ENCODE results near the gene CAB39.
A peak's percentile ranks its signal among the peaks of the same experiment; 100 is the strongest.

The CAB39 gene

DNA sequence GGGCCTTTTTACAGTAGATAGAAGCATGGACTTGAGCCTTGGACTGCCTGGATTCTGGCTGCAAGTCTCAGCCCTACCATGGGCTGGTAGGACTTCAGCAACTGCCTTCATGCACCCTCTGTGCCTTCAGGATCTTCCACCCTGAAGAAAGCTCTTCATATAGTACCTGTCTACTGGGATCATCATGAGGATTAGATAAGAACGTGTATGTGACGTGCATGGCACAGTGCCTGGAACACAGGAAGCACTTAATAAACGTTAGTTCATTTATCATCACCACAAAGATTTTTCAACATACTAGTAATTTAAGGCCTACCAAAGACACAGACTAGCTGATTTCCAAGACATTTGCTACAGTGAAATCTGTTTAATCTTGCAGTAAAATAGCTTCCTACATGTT lies 98.9 kb downstream of the CAB39 start:
- ChIA-PET POLR2A (no interaction called here), CTCF (interaction anchor here (0.6 to 1.4 kb wide), 2 partner anchors 13 to 427 kb away, joined by 3 to 6 read pairs; no protein-coding TSS in a partner anchor)
- DNase-seq (ENCODE audit: extremely low spot score) = no peak

DNA sequence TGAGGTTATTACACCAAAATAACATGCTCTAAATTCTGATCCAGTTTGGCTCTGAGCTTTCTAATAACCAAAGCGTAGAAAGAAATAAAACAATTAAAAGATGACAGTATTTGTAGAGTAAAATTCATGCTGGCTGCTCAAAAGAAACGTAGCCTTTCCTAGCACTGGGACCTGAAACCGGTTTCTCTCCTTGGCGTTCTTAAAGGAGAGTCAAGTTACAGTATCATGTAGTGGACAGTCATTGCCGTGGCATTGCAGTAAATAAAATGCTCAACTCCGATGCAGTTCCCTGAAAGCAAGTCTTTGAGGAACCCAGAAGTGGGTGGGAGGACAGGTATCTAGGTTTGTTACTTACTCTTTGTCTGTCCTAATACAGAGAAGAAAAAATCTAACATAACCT lies 99.4 kb downstream of the CAB39 start:
- no peak for DNase-seq (ENCODE audit: extremely low spot score)
- ChIA-PET POLR2A (no interaction called here), CTCF (interaction anchor here (1.4 kb wide), 1 partner anchor 14 kb away, joined by 6 read pairs; no protein-coding TSS in a partner anchor)
- TF ChIP-seq LEF1 (IDR thresholded peaks at IDR 0.05; ENCODE audit: borderline replicate concordance) (no peak), SUZ12 (IDR thresholded peaks at IDR 0.05) (no peak), L3MBTL2 (conservative IDR thresholded peaks at IDR 0.05) (no peak), SP1 (IDR thresholded peaks at IDR 0.05) (no peak), TARDBP (IDR thresholded peaks at IDR 0.05) (no peak), CTBP1 (IDR thresholded peaks at IDR 0.05; ENCODE audit: borderline replicate concordance) (no peak), ZNF384 (IDR thresholded peaks at IDR 0.05) (no peak), FOXK2 (IDR thresholded peaks at IDR 0.05) (no peak), ELF4 (IDR thresholded peaks at IDR 0.05) (no peak), ARNT (IDR thresholded peaks at IDR 0.05) (no peak), NFRKB (IDR thresholded peaks at IDR 0.05) (no peak), FOXA1 (IDR thresholded peaks at IDR 0.05) (no peak), HDGF (IDR thresholded peaks at IDR 0.05; ENCODE audit: borderline replicate concordance) (no peak), FOXM1 (IDR thresholded peaks at IDR 0.05; ENCODE audit: borderline replicate concordance) (no peak), BHLHE40 (IDR thresholded peaks at IDR 0.05; ENCODE audit: borderline replicate concordance) (no peak)
- TF ChIP-seq, protein P1, sequence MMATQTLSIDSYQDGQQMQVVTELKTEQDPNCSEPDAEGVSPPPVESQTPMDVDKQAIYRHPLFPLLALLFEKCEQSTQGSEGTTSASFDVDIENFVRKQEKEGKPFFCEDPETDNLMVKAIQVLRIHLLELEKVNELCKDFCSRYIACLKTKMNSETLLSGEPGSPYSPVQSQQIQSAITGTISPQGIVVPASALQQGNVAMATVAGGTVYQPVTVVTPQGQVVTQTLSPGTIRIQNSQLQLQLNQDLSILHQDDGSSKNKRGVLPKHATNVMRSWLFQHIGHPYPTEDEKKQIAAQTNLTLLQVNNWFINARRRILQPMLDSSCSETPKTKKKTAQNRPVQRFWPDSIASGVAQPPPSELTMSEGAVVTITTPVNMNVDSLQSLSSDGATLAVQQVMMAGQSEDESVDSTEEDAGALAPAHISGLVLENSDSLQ (IDR thresholded peaks at IDR 0.05) = no peak

More for the DNA sequence above, 98.9 kb downstream of the CAB39 start:
- TF ChIP-seq, protein P1 (IDR thresholded peaks at IDR 0.05) = no peak
- TF ChIP-seq ARNT (IDR thresholded peaks at IDR 0.05) (no peak), NFRKB (IDR thresholded peaks at IDR 0.05) (no peak), ELF4 (IDR thresholded peaks at IDR 0.05) (no peak), FOXM1 (IDR thresholded peaks at IDR 0.05; ENCODE audit: borderline replicate concordance) (no peak), ZNF384 (IDR thresholded peaks at IDR 0.05) (no peak), SUZ12 (IDR thresholded peaks at IDR 0.05) (no peak), SP1 (IDR thresholded peaks at IDR 0.05) (no peak), L3MBTL2 (conservative IDR thresholded peaks at IDR 0.05) (no peak), BHLHE40 (IDR thresholded peaks at IDR 0.05; ENCODE audit: borderline replicate concordance) (no peak), LEF1 (IDR thresholded peaks at IDR 0.05; ENCODE audit: borderline replicate concordance) (no peak), CTBP1 (IDR thresholded peaks at IDR 0.05; ENCODE audit: borderline replicate concordance) (no peak), TARDBP (IDR thresholded peaks at IDR 0.05) (no peak), FOXK2 (IDR thresholded peaks at IDR 0.05) (no peak), HDGF (IDR thresholded peaks at IDR 0.05; ENCODE audit: borderline replicate concordance) (no peak), FOXA1 (IDR thresholded peaks at IDR 0.05) (no peak)

DNA sequence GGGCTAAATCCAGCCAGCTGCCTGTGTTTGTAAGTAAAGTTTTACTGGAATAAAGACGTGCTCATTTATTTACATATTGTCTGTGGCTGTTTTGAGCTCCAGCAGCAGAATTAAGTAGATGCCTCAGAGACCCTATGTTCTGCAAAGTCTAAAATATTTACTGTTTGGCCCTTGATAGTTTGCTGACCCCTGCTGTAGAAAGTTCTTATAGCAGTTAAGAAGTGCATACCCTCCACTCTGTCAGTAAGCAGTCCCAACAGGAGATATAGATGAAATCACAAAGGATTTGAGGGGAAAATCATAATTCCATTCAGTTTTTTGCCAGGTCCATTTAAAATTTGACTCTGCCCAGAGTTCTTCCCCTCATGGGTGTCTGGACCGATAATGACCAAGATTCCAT lies 102.0 kb downstream of the CAB39 start:
- TF ChIP-seq CTBP1 (IDR thresholded peaks at IDR 0.05; ENCODE audit: borderline replicate concordance) (no peak), LEF1 (IDR thresholded peaks at IDR 0.05; ENCODE audit: borderline replicate concordance) (no peak), TARDBP (IDR thresholded peaks at IDR 0.05) (no peak), NFRKB (IDR thresholded peaks at IDR 0.05) (no peak), HDGF (IDR thresholded peaks at IDR 0.05; ENCODE audit: borderline replicate concordance) (no peak), FOXM1 (IDR thresholded peaks at IDR 0.05; ENCODE audit: borderline replicate concordance) (no peak)
- DNase-seq (ENCODE audit: extremely low spot score) = peak; percentile 20
- ChIA-PET POLR2A (no interaction called here), CTCF (no interaction called here)

DNA sequence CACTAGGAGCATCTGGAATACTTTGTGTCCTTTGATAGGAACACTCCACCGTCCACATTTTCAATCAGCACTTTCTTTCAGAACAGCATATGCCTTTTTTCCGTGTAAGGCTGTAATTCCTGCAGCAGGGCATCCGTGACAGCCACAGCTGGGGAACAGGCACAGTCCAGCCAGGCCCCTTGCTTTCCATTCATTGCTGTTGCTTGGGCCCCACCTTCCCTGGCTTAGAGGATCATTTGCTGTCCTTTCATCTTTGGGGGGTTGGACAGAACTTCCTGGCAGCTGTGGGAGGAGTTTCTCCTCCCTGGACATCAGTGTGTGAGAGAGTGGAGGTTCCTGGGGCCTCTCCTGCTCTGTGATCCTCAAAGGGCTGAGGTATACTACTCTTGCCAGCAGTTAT lies 102.4 kb downstream of the CAB39 start:
- no peak for DNase-seq (ENCODE audit: extremely low spot score)
- TF ChIP-seq BHLHE40 (IDR thresholded peaks at IDR 0.05; ENCODE audit: borderline replicate concordance) (no peak), SP1 (IDR thresholded peaks at IDR 0.05) (no peak), FOXK2 (IDR thresholded peaks at IDR 0.05) (no peak), HDGF (IDR thresholded peaks at IDR 0.05; ENCODE audit: borderline replicate concordance) (no peak), ELF4 (IDR thresholded peaks at IDR 0.05) (no peak), FOXM1 (IDR thresholded peaks at IDR 0.05; ENCODE audit: borderline replicate concordance) (no peak), ZNF384 (IDR thresholded peaks at IDR 0.05) (no peak)
- TF ChIP-seq, protein P1 (IDR thresholded peaks at IDR 0.05) = no peak
- ChIA-PET POLR2A (no interaction called here), CTCF (no interaction called here)

DNA sequence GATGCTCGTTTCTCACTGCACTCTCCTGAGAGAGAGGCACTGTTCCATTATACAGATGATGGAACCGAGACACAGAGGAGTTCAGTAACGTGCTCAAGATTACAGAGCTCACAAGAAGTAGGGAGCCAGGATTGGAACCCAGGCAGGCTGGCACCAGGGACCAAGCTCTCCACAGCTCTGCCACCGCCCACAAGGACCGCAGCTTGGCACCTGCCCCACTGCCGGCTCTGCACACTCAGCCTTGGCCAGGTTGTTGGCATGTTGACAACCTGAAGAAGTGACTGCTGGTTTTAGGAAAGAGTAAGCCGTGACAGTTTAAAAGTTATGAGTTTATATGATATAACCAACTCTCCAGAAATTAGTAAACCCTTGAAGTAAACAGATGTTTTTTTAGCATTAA lies 104.1 kb downstream of the CAB39 start:
- no peak for DNase-seq (ENCODE audit: extremely low spot score)
- POLR2A ChIA-PET = interaction anchor here (0.7 kb wide), 1 partner anchor 171 kb away, joined by 3 read pairs; no protein-coding TSS in a partner anchor
- CTCF ChIA-PET = interaction anchor here (1.3 kb wide), 1 partner anchor 18 kb away, joined by 3 read pairs; no protein-coding TSS in a partner anchor
- no peak for TF ChIP-seq FOXK2 (IDR thresholded peaks at IDR 0.05)
- TF ChIP-seq ZNF384 (IDR thresholded peaks at IDR 0.05) = no peak
- no peak for TF ChIP-seq SP1 (IDR thresholded peaks at IDR 0.05)
- TF ChIP-seq FOXA1 (IDR thresholded peaks at IDR 0.05) = no peak
- no peak for TF ChIP-seq BHLHE40 (IDR thresholded peaks at IDR 0.05; ENCODE audit: borderline replicate concordance)
- TF ChIP-seq HDGF (IDR thresholded peaks at IDR 0.05; ENCODE audit: borderline replicate concordance) = no peak
- no peak for TF ChIP-seq SUZ12 (IDR thresholded peaks at IDR 0.05)
- TF ChIP-seq NFRKB (IDR thresholded peaks at IDR 0.05) = no peak
- TF ChIP-seq, protein P1 (IDR thresholded peaks at IDR 0.05) = no peak

DNA sequence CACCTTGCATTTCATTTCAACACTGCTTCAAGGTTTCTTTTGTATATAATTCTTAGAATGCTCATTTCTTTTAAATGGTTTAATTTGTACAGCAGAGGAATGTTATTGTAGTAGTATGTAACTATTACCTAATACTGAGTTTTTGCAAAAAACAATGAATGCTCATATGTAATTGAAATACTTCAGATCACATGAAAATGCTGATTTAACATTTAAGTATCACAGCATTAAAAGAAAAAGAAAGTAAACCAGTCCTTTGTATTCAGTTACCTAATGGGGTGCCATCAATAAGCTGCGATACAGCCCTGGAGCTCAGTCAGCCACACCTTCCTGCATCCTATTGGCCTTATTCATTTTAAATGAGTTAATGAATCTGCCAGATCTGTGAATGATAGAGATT lies 106.8 kb downstream of the CAB39 start:
- DNase-seq (ENCODE audit: extremely low spot score) = no peak
- TF ChIP-seq FOXM1 (IDR thresholded peaks at IDR 0.05; ENCODE audit: borderline replicate concordance) (no peak), FOXA1 (IDR thresholded peaks at IDR 0.05) (no peak), TARDBP (IDR thresholded peaks at IDR 0.05) (no peak), SUZ12 (IDR thresholded peaks at IDR 0.05) (no peak), SP1 (IDR thresholded peaks at IDR 0.05) (no peak), ZNF384 (IDR thresholded peaks at IDR 0.05) (no peak), L3MBTL2 (conservative IDR thresholded peaks at IDR 0.05) (no peak), BHLHE40 (IDR thresholded peaks at IDR 0.05; ENCODE audit: borderline replicate concordance) (no peak), CTBP1 (IDR thresholded peaks at IDR 0.05; ENCODE audit: borderline replicate concordance) (no peak), ARNT (IDR thresholded peaks at IDR 0.05) (no peak), ELF4 (IDR thresholded peaks at IDR 0.05) (no peak), NFRKB (IDR thresholded peaks at IDR 0.05) (no peak), FOXK2 (IDR thresholded peaks at IDR 0.05) (no peak), LEF1 (IDR thresholded peaks at IDR 0.05; ENCODE audit: borderline replicate concordance) (no peak), HDGF (IDR thresholded peaks at IDR 0.05; ENCODE audit: borderline replicate concordance) (no peak)
- TF ChIP-seq, protein P1 (IDR thresholded peaks at IDR 0.05) = no peak
- POLR2A ChIA-PET = no interaction called here
- CTCF ChIA-PET = no interaction called here
